AG09309 (cell line): Measurements from ENCODE around the gene CEP112.

Experiments used
- DNase-seq: peaks from one replicate; pipeline ENCODE4 v3.0.0-alpha.2; 2010; ENCODE audit warnings: low read depth
- H3K4me3 ChIP-seq: 2 replicates; pipeline ENCODE4 v1.5.1; 2011; ENCODE audit warnings: mild to moderate bottlenecking, low read depth, low read length, moderate library complexity; ENCODE audit not compliant: control insufficient read depth
- CTCF ChIP-seq: IDR thresholded peaks from 2 replicates; pipeline ENCODE4 v1.5.1; 2011; ENCODE audit warnings: mild to moderate bottlenecking, low read depth, low read length, inconsistent platforms; ENCODE audit not compliant: insufficient read depth, control insufficient read depth; ENCODE audit errors: missing control alignments

The CEP112 gene

GRCh38 chr17:66191593-66192377 lies at the start of gene CEP112:
Gene CEP112, minus strand, starts transcription at chr17:66192133.
- TF ChIP-seq CTCF = no peak
- peak within 1 kb of the TSS; percentile 67 for H3K4me3 ChIP-seq

GRCh38 chr17:66240630-66241029 lies 48.7 kb upstream of the CEP112 start:
- TF ChIP-seq CTCF = no peak
- peak; percentile 24 for DNase-seq
- no peak overlapping the region for H3K4me3 ChIP-seq

More at GRCh38 chr17:66191593-66192377, at the start of gene CEP112:
- no peak for DNase-seq

GRCh38 chr17:66240013-66240412 lies 48.1 kb upstream of the CEP112 start:
- no peak overlapping the region for H3K4me3 ChIP-seq
- no peak for TF ChIP-seq CTCF
- DNase-seq = no peak

- no peak for DNase-seq
- TF ChIP-seq CTCF = no peak
- no peak overlapping the region for H3K4me3 ChIP-seq
These were observed 43.6 kb upstream of the CEP112 start for GRCh38 chr17:66235377-66235994.

- H3K4me3 ChIP-seq = no peak overlapping the region
- DNase-seq = no peak
- TF ChIP-seq CTCF = no peak
These were observed 42.7 kb upstream of the CEP112 start for GRCh38 chr17:66234611-66235010.

GRCh38 chr17:66233023-66233753 lies 41.3 kb upstream of the CEP112 start:
- no peak for TF ChIP-seq CTCF
- no peak for DNase-seq
- H3K4me3 ChIP-seq = no peak overlapping the region
